Activated CD4-positive, CD25-positive, alpha-beta regulatory T cell treated with anti-CD3 and anti-CD28 coated beads, Interleukin-2, amount 50 U/mL, for 72 hours (primary cell): ENCODE results near the gene RABGAP1L.
"Not testable (repeated sequence)": the region's sequence is repeated elsewhere in the genome, so short reads cannot be mapped to it uniquely, and the experiment has no call there.

Source experiments
- DNase-seq: peaks from one replicate; pipeline ENCODE4 v3.0.0; 2021

Gene RABGAP1L

DNA sequence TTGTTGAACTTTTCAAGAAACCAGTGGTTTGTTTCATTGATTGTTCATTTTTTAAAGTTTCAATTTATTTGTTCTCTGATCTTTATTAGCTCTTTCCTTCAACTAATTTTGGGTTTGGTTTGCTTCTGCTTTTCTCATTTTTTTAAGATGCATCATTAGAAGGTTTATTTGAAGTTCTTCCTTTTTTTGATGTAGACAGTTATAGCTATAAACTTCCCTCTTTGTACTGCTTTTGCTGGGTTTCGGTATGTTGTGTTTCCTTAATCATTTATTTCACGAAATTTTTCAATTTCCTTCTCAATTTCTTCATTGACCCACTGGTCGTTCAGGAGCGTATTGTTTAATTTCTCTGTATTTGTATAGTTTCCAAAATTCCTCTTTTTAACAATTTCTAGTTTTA lies 155.1 kb downstream of the RABGAP1L start:
- DNase-seq, result no peak

DNA sequence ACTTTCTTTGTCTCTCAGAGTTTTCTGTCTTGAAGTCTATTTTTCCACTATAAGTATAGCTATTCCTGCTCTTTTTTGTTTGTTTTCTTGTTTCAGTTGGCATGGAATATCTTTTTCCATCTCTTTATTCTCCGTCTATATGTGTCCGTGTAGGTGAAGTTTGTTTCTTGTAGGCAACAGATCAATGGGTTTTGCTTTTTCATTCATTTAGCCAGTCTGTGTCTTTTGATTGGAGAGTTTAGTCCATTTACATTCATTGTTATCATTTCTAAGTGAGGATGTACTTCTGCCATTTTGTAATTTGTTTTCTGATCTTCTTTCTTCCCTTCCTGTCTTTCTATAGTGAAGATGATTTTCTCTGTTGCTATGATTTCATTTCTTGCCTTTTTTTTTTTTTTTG lies 155.9 kb downstream of the RABGAP1L start:
- DNase-seq, result no peak

DNA sequence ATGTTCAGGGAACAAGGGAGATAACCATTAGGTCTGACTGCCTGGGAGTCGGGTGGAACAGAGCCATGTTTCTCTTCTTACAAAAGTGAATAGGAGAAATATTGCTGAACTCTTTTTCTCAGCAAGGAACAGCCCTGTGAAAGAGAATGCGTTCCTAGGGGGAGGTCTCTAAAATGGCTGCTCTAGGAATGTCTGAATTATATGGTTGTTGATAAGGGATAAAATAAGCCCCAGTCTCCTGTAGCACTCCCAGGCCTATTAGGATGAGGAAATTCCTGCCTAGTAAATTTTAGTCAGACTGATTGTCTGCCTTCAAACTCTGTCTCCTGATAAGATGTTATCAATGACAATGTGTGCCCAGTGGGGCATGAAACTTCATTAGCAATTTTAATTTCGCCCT lies 161.6 kb downstream of the RABGAP1L start:
- not testable (repeated sequence) for DNase-seq

DNA sequence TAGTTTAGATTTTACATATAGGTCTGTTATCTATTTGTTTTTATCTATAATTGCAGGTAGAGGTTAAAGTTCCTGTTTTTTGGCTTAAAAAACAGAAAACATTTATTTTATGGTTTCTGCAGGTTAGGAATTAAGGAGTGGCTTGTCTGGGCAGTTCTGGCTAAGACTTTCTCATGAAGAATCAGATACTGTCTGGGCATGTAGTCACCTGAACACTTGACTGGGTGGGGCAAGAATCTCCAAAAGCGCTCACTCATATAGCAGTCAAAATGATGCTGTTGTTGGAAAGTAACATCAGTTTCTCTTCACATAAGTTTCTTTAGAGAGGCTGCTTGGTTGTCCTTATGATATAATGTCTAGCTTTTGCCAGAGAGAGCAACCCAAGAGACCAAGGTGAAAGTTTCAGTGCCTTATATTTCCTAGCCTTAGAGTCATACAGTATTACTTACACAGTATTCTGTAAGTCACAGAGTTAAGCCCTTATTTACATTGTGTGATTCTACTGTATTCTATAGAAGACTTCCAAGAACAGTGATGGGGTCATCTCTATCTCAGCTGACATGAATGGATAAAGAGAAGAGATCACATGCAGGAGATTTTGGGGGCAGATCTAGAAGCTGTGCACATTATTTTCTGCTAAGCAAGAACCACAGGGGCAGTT lies 163.0 kb downstream of the RABGAP1L start:
- DNase-seq, result no peak

DNA sequence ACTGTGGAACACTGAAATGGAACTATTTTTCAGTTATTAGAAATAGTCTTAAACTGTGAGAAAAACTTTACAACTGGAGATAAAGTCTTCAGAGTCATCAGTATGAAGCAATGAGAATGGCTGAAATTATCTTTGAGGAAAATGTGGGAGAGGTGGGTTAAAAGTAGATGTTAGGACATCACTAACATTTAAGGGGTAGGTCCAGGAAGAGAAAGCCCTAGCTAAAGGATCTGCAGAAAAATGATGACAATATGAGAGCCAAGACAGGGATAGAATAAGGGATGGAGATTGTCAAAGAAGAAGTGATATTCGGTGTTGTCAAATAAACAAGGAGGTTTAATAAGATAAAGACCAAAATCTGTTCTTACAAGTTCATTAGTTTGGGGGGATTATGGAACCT lies 165.2 kb downstream of the RABGAP1L start:
- no peak for DNase-seq

DNA sequence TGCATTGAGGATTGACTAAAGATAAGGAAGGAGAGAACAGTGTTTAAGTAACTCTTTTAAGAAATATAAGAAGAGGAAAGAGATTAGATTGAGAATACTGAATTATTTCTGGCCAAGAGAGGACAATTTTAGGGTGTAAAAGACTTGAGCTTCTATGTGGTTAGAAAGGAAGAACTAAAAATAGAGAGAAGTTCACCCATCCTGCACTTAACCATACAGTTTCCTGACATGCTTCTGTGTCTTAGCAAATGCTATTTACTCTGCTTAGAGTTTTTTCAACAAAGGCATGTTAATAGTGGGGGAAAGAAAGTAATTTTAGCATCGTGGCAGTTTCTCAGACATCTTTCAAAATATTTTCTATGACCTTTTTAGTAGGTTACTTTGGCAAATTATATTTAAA lies 165.6 kb downstream of the RABGAP1L start:
- no peak for DNase-seq

DNA sequence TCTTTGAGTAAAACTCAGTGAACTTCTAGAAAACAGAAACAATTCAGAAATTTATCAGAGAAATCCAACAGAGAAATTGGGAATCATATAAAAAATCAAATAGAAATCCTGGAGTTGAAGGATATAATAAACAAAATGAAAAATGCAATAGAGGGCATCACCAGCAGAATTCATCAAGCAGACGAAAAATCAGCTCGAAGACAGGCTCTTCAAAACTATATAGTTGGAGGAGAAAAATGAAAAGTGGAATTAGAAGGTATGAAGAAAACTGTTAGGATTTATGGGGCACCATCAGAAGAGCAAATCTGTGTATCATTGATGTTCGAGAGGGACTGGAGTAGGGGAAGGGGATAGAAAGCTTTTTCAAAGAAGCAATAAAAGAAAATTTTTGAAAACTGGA lies 167.0 kb downstream of the RABGAP1L start:
- DNase-seq, result no peak

DNA sequence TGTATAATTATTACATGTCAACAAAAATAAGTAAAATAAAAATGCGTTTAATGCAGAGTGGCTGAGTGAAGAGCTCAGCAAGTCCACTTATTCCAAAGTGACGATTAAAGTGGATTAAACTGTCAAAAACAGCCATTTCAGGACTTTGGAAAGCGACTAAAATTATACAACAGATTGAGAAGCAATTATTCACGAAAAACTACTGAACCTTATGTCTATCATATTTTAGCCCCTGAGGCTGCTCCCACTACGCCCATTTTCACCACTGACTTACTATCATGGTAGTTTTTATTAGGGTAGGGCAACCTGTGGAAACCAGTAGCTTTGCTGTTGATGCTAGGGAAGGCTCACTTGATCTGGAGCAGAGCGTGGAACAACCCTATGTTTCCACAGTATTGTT lies 174.1 kb downstream of the RABGAP1L start:
- no peak for DNase-seq

DNA sequence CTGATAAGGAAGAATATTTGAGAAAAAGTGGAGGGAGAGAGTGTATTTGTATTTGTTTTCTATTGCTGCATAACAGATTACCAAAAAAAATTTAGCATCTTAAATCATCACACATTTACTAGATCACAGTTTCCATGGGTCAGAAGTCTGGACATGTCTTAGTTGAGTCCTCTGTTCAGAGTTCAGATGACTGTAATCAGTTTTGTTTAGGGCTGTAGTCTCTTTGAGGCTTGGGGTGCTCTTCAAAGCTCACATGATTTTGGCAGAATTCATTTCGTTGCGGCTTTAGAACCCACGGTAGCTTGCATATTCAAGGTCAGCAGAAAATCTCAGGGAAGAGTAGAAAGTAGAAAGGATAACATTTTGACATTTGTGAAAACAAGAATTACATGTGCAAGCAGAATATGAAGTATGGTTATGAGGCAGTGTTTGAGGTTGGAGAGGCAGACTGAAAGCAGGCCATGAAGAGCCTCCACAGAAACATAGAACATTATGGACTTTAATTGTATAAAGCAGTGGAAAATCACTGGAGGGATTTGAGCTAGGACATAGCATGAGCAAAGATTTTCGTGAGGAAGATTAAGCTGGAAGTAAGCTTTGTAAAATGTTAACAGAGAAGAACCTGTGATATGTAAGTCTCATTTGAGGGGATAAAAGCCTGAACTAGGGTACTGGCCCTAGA lies 177.8 kb downstream of the RABGAP1L start:
- DNase-seq, result no peak

DNA sequence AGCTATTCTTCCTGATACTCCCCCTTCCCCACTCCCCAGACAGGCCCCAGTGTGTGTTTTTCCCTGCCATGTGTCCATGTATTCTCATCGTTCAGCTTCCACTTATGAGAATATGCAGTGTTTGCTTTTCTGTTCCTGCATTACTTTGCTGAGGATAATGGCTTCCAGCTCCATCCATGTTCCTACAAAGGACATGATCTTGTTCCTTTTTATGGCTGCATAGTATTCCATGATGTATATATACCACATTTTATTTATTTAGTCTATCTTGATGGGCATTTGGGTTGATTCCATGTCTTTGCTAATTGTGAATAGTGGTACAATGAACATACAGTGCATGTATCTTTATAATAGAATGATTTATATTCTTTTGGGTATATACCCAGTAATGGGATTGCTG lies 181.1 kb downstream of the RABGAP1L start:
- DNase-seq, result not testable (repeated sequence)

DNA sequence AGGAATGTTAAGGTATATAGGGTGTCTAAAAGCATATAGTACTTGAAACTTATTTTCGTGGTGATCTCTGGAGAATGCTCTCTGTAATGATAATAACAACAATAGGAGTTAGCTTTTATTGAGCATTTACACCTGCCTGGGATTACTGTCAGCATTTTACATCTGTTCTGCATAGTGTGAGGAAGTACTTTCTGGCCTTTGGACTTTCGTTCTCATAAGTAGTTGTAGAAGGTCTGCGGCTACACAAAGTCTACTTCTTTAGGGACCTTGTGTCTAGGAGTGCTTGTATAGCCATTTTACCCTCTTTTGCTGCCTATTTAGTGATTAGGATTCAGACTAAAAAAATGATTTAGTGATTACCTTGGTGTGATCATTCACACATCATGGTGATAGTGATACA lies 184.8 kb downstream of the RABGAP1L start:
- DNase-seq, result no peak

DNA sequence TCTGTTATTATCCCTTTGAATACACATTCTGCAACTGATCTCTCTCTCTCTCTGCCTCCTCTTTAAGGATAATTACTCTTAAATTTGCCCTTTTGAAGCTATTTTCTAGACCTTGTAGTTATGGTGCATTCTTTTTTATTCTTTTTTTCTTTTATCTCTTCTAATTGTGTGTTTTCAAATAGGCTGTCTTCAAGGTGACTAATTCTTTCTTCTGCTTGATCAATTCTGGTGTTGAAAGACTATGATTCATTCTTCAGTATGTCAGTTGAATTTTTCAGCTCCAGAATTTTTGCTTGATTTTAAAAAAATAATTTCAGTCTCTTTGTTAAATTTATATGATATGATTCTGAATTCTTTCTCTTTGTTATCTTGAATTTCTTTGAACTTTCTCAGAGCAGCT lies 192.8 kb downstream of the RABGAP1L start:
- no peak for DNase-seq

DNA sequence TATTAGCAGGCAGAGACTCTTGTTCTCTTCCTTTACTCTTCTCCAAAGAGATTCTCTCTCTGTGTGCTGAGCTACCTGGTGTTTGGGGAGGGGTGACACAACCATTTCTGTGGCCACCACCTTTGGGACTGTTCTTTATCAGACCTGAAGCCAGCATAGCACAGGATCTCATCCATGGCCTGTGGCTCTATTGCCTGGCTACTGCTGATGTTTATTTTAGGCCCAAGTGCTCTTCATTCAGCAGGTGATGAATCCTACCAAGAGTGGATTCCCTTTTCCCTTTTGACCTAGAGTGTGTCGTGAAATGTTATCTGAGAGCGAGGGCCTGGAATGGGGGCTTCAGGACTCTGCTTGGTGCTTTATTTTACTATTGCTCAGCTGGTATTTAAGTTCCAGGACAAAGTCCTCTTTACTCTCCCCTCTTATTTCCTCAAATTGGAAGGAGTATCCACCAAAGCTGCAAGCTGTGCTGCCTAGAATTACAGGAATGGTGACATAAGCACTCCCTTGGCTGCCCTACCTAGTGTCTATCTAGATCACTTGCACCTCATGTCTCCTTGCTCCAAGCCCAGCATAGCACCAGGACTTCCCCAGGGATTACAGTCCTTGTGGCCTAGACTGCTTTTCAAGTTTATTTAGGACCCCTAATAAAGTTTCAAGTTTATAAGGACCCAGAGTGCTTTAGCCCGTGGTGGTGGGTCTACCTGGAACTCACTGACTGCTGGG lies 193.7 kb downstream of the RABGAP1L start:
- no peak for DNase-seq

DNA sequence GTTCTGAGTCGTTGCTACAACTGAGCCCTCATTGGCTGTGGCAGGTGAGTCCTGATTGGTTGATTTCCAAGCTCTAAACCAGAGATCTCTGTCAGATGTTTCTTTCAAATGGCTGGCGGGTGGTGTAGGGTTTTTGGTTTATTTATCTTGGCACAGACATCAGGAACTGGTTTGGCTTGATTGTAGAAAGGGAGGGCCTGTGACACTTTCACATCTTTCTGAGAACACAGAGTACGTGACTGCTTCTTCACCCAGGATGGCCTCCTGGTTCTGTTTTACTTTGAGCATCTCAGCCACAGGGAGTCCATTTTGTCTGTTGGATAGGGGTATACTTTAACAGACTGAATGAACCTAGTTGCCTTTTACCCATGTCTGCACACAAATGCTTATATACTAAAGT lies 199.0 kb downstream of the RABGAP1L start:
- no peak for DNase-seq

DNA sequence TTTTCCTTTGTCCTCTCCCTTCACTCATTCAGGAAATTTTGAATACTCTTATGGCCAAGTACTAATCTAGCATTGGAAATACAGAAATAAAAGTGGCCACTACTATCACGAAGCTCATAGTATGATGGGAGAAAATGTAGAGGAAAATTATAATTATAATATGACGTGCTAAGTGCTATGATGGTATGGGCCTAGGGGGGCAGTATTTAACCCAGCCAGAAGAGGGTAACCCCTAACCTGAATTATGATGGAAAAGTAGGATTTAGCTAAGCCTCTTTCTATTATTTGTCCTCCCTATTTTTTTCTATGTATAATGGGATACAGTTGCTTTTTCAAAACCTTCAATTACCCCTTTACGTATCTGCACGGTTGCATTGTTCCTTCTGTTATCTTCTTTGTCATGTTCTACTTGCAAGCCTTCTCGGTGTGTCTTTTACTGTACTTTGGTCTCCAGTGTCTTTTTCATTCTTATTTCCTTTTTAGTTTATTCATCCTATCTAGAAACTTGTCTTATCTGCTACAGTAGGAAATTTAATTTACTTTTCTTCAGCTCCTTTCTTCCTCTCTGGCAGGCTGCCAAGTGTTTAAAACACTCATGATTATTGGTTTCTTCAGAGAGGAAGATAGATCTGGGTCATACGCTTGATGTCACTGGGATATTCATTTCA lies 199.6 kb downstream of the RABGAP1L start:
- DNase-seq, result no peak

DNA sequence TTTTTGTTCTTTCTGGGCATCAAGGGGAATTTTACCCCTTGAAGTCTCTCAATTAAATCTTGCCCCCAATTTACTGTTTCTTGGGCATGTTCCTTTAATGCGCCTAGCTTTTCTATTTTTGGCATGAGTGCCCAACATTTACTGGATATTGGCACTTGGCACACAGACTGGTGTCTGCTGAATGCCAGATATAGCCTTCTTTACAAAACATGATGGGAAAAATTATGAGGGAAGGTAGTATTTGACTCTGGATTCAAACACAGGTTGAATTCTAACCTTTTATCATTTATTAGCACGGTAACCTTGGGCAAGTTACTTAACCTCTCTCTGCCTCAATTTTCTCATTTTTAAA lies 200.1 kb downstream of the RABGAP1L start:
- no peak for DNase-seq

DNA sequence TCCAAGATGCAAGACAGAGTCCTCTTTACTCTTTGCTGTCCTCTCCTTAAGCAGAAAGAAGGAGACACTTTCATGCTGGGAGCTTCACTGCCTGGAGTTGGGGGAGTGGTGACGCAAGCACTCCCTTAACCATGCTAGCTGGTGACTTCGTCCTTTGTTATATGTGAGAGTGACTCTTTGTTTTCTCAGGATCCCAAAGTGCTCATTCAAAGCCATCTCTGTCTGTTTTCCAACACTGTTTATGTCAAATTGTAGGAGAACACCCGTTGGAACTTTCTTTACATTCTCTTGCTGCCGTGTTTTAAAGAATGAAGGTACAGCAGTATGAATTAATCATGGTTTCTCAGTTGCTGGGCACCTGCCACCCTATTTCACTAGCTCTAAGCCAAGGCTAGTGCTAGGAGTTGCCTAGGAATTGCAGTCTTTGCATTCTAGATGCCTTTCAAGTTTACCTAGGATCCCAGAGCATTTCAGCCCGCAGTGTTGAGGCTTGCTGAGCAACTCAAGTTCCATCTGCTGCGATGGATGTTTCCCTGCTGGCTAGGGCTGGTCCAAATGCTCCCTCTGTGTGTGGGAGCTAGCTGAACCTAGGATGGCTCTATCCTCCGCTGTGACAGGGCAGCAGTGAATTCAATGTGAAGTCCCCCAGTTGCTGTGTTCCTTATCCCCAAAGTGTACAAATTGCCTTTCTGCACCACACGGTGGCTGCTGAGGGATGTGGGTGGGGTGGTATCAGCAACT lies 205.8 kb downstream of the RABGAP1L start:
- no peak for DNase-seq

DNA sequence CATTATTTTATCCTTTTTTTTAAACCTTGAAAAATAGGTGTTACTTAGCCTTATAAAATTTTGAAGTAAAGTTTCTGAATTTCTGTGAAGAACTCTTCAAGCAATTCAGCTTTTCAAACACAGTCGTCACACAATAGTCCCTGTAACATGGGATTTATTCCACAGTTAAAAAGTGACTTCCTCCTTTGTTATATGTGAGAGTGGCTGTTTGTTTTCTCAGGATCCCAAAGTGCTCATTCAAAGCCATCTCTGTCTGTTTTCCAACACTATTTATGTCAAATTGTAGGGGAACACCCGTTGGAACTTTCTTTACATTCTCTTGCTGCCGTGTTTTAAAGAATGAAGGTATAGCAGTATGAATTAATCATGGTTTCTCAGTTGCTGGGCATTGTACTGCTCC lies 207.6 kb downstream of the RABGAP1L start:
- no peak for DNase-seq

DNA sequence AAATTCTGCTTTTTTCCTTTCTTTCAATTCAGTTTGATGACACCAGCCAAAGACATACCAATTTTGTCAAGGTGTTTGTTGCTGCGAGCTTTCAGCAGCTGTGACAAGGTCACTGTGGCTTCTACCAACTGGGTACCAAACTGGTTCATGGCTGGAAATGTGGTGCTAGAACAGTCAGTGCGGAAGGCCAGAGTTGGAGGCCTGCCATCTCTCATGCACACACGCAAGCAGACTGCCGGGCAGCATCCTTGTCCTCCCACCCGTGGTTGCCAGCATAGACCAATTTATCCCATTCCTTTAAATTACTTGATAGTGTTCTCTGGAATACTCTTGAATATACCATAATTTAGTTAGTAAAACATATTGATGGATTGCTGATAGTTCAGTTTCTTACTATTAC lies 208.6 kb downstream of the RABGAP1L start:
- no peak for DNase-seq

DNA sequence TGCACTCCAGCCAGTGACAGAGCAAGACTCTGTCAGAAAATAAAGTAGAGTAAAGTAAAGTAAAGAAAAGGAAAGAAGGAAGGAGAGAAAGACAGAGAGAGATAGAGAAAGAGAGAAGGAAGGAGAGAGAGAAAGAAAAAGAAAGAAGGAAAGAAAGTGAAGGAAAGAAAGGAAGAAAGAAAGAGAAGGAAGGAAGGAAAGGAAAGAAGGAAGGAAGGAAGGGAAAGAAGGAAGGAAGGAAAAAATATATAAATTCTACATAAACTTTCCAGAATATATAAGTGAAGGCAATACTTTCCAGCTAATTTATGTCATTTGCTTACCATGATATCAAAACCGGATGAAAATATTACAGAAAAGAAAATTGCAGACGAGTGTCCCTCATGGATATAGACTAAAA lies 216.7 kb downstream of the RABGAP1L start:
- no peak for DNase-seq

DNA sequence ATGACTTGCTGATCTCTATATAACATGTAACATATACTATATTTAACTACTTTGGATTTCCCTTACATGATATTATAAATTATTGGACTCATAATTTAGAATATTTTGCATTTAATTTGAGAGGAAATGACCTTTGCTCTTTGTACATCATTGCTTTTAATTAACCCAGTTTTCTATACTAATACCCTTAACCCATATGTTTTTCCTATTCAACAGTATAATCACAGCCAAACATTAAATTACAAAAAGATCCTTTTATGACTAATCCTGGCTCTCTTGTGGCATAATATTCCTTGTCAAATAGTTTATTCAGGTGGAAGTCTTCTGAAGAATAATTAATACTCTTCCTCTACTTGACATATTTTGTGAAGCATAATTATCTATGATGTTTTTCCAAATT lies 232.4 kb downstream of the RABGAP1L start:
- no peak for DNase-seq

DNA sequence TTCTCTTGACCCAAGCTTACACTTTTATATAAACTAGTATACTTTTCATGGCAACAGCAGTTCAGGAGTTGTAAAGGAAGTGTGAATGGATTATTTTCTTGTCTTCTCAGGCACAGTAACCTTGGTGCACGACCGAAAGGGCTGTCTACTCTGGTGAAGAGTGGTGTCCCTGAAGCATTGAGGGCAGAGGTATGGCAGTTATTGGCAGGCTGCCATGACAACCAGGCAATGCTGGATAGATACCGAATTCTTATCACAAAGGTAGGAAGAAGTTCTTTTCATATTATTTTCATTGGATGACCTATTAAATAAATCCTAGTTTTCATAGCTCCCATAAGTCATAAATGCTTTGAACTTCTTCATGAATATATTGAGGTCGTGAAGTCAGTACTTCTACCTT lies 234.6 kb downstream of the RABGAP1L start:
- no peak for DNase-seq

DNA sequence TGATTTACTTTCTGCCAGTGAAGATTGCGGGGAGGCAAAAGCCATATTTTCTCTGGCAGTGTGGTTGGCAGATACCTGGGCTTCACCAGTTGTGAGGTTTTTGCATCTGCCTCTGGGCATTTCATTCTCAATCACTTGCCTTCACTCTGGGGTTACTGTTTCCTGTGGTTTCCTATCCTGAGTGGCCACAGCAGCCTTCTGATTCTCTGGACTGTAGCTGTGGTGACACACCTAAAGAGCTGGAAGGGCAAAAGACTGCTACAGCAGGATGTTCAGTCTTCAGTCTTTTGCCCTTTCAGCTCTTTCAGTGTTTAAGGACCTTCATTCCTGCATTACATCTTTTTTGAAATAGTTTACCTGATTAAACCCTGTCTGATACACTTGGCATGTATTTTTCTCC lies 237.9 kb downstream of the RABGAP1L start:
- DNase-seq, result no peak
